Endothelial cell of hepatic sinusoid (primary cell): ENCODE measurements around the gene OR1N1.
"Not testable (repeated sequence)": the region's sequence is repeated elsewhere in the genome, so short reads cannot be mapped to it uniquely, and the experiment has no call there.

ENCODE experiments used
- in situ Hi-C: cut with HindIII; loops from 2 replicates; pipeline ENCODE4 v1.10.0; 2017; ENCODE audit warnings: low sequenced_read_pairs

Gene OR1N1, protein sequence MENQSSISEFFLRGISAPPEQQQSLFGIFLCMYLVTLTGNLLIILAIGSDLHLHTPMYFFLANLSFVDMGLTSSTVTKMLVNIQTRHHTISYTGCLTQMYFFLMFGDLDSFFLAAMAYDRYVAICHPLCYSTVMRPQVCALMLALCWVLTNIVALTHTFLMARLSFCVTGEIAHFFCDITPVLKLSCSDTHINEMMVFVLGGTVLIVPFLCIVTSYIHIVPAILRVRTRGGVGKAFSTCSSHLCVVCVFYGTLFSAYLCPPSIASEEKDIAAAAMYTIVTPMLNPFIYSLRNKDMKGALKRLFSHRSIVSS

DNA sequence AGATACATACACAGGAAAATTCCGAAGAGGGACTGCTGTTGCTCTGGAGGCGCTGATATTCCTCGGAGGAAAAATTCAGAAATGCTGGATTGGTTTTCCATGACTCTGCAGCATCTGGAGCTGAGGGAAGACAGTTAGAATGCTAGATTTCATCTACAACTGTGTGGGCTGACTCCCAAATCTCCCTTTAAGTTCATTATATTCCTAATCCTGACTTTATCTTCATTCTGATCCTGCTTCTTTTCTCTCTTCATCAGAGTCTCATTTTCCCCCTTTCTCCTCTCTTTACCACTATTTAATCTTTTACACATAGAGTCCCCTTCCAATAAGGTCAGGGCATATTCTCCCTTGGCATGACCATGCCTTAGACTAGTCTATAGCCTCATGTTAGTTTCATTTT is at the start of gene OR1N1:
Gene OR1N1 (minus strand): TSS at position 101 of the 400 bp plus-strand sequence. CDS start 0 bp downstream, at position 101.
- in situ Hi-C loops: no loop called here

DNA sequence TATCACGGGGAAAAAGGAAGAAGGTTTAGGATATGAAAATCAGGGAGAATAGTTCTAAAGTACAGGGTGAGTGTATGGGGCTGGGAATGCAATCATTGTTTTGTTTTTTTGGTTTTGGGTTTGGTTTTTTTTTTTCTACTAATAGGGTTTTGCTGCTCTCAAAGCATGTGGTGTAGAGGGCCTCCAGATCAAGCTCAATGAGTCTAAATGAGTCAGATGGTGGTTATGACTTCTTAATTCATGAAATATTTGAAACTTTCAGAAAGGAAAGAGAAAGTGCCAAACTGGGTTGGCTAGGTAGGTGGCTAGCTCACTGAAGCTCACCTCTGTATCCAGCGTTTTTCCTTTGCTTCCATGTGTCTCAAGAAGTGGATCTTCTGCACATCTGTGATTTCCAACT is 45.4 kb upstream of the OR1N1 start:
- in situ Hi-C loops: no loop called here

DNA sequence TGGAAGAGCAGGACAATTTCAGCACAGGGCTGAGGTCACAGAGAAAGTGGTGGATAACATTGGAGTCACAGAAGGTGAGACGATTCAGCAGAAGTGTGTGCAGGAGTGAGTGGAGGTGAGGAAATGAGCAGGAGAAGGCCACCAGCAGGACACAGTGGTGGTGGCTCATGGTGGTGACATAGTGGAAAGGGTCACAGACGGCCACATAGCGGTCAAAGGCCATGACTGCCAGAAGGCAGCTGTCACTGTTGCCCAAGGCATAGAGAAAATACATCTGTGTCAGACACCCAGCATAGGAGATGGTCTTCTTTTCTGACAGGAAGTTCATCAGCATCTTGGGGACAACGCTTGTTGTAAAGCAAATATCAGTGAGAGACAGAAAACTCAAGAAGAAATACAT is 40.8 kb upstream of the OR1N1 start:
- in situ Hi-C loops: no loop called here

DNA sequence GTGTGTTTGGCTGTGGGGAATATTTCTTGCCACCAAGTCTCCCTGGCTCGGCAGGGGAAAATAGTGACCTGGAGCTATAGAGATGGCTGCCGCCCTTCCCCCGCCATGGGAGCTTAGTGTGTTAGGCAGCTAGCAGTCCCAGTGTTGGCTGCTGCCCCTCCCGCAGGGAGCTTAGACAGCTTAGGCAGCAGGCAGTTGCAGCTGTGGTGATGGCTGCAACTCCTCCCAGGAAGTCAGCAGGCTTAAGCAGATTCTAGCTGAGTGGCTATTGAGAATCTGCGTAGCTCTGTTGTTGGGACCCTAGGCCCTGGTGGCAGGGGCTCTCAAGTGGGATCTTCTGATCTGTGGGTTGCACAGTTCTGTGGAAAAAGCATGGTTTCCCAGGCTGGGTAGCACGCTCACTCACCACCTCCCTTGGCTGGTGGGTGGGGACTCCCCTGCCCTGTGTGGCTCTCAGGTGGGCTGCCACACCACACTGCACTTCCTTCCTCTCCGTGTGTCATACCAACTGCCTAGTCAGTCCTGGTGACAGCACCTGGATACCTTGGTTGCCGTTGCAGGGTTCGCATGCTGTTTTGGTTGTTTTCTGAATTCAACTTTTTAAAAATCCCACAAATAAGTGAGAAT is 35.2 kb upstream of the OR1N1 start:
- in situ Hi-C loops: no loop called here

DNA sequence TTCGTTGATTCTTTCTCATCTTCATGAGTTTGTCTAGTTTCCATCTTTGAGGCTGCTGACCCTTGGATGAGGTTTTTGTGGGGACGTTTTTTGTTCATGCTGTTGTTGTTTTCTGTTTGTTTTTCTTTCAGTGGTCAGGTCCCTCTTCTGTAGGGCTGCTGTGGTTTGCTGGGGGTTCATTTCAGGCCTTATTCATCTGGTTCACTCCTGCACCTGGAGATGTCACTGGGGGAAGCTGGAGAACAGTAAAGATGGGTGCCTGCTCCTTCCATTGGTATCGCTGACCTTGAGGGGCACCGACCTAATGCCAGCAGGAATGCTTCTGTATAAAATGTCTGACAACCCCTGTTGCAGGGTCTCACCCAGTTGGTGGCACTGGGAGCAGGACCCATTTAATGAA is 34.4 kb upstream of the OR1N1 start:
- in situ Hi-C loops: no loop called here

DNA sequence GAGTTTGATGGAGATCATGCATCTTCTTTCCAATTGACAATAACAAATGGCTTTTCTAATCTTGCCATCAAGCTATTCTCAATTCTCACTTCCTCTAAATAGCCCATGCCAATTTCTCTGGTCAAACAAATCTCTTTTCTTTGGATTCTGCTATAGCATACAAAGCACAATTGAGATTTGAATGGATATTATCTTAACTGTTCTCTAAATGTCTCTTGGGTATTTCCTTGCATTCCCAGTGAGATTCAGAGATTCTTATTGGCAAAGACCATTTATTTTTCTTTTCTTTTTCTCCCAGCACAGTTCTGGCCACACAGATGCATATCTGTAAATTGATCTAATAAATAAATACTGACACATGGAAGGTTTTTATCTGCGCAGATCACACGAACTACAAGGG is 25.7 kb upstream of the OR1N1 start, which contains the start of gene OR1N2:
Gene OR1N2 (plus strand): TSS at position 301 of the 400 bp plus-strand sequence. CDS start 100 bp downstream, outside the sequence.
- in situ Hi-C loops: no loop called here

DNA sequence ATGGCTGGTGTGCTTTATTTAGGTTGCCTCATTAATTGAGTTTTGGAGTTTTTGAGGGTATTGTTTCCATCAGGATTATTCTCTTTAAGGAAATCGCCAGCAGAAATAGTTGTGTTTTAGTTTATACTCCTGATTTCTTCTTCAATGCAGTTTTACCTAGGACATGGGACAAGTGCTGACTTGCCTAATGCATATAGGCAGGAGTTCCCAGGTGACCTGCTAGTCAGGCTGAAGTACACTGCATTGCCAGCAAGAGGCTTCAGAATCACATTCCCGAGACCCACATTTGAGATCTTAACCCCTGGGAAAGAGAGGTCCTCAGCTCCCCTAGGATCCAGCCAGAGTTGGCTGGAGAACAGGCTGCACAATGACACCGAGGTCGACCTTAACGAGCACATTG is 24.3 kb upstream of the OR1N1 start:
- in situ Hi-C loops: no loop called here

DNA sequence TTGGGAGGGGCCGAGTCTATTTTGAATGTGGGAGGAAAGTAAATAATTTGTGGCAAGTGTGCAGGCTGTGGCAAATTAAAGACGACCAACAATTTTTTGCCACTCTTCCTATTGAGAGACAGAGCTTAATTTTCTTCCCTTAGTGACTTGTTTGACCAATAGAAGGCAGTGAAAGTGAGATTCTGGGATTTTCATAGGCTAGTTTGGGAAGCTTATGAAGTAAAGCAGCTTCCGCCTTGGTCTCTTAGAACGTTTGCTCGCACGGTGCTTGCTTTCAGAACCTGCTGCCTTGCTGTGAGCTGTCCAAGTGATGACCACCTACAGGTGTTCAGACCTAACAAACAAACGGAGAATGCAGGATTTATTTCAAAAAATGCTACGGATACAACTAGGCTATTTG is 19.1 kb upstream of the OR1N1 start:
- in situ Hi-C loops: no loop called here

DNA sequence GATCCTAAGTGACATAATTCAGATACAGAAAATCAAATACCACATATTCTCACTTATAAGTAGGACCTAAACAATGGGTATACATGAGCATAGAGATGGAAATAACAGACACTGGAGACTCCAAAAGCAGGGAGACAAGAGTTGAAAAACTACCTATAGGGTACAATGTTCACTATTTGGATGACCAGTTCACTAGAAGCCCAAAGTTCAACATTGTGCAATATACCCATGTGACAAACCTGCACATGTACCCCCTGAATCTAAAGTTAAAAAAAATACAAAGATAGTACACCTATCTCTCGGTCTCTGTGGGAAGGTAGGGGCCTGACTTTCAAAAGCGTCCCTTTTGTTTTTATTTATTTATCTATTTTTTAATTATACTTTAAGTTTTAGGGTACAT is 11.7 kb upstream of the OR1N1 start:
- in situ Hi-C loops: no loop called here

DNA sequence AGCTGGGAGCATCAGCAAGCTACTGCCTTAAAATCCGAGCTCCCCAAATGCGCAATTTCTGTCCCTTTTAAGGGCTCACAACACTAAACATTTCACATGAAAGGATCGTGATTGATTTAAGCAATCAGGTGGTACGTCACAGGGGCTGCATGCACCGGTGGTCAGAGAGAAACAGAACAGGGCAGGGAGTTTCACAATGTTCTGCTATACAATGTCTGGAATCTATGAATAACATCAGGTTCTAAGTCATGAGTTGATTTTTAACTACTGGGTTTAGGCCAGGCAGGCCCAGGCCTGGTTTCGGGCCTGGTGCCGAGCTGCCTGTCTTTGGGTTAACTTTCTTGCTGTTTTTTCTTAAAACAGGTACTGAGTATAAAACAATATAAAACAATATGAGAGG is 10.0 kb upstream of the OR1N1 start:
- in situ Hi-C loops: not testable (repeated sequence)

DNA sequence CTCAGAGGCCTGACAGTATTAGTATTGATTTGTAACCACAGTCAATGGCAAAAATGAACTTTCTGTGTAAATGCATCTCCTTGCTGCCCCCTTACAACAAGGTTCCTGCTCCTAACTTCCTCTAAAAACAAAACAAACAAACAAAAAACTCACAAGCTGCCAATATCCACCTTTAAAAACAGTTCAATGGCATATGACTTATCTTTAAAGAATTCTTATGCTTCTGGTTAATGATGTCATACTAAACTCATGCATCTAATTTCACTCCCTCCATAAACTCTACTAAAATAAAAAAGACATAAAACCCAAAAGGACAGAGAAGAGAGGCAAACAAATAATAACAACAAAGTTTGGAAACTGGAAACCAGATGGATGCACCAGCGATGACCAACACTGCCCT is 9.0 kb upstream of the OR1N1 start:
- in situ Hi-C loops: no loop called here

DNA sequence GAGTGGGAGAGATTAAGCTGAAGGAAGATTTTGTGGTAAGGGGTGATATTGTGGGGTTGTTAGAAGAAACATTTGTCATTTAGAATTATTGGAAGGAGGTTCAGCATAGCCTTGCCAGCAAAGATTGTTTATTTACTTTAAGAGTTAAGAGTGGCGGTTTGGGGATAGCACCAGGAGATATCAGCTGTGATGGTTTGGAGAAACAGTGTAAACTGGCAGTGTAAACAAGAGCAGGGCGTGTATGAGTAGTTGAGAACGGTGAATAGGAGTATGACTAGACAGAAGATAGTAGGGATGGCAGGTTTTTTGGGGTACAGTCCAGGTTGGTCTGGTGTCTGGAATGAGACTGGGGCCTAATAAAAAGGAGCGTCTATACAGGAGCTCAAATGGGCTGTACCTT is 4.1 kb upstream of the OR1N1 start:
- in situ Hi-C loops: not testable (repeated sequence)

DNA sequence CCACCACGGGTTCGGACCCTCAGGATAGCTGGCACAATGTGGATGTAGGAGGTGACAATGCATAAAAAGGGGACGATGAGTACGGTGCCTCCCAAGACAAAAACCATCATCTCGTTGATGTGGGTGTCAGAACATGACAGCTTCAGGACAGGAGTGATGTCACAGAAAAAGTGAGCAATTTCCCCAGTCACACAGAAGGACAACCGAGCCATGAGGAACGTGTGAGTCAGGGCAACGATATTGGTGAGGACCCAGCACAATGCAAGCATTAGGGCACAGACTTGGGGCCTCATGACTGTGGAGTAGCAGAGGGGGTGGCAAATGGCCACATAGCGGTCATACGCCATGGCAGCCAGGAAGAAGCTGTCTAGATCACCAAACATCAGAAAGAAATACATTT is 491 bp downstream of the OR1N1 start:
- in situ Hi-C loops: no loop called here

DNA sequence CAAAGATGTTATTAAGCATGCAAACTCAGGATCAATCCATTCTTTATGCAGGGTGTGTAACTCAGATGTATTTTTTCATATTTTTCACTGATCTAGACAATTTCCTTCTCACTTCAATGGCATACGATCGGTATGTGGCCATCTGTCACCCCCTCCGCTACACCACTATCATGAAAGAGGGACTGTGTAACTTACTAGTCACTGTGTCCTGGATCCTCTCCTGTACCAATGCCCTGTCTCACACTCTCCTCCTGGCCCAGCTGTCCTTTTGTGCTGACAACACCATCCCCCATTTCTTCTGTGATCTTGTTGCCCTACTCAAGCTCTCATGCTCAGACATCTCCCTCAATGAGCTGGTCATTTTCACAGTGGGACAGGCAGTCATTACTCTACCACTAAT is 7.7 kb downstream of the OR1N1 start:
- in situ Hi-C loops: no loop called here

DNA sequence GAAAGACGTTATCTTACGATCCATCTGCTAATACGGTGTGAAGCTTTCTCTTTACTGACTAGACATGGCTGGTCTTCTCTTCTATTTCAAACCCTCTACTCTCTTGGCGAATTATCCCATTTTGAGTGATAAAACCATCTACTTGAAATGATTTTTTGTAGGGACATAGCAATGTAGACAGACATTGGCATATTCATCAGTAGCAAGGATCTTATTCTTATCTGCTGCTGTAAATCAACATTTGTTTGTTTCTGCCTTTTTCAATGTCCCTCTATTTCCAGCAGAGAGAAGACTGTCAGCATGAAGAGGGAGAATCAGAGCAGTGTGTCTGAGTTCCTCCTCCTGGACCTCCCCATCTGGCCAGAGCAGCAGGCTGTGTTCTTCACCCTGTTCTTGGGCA is 8.3 kb downstream of the OR1N1 start, which contains the start of gene OR1J4:
Gene OR1J4 (plus strand): TSS at position 301 of the 400 bp plus-strand sequence. CDS start 0 bp downstream, at position 301.
- in situ Hi-C loops: no loop called here

DNA sequence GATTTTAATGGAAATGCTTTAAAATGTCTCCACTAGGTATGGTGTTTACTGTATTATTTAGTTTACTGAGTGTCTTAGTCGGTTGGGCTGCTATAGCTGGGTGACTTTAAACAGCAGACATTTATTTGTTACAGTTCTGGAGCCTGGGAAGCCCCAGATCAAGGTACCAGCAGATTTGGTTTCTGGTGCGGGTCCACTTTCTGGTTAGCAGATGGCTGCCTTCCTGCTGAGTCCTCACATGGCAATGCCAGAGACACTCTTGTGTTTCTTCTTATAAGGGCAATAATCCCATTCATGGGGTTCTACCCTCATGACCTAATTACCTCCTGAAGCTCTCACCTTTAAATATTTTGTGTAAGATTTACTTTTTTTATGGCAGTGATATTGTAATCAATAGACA is 8.9 kb downstream of the OR1N1 start:
- in situ Hi-C loops: no loop called here

DNA sequence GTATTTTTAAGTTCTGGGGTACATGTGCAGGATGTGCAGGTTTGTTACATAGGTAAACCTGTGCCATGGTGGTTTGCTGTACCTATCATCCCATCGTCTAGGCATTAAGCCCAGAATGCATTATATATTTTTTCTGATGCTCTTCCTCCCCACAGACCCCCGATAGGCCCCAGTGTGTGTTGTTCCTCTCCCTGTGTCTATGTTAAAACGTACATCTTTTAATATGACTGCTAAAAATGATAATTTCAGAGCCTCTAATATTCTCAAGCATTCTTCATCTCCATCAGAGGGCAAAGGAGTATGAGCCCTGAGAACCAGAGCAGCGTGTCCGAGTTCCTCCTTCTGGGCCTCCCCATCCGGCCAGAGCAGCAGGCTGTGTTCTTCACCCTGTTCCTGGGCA is 16.6 kb downstream of the OR1N1 start, which contains the start of gene OR1J2:
Gene OR1J2 (plus strand): TSS at position 301 of the 400 bp plus-strand sequence. CDS start 0 bp downstream, at position 301.
- in situ Hi-C loops: no loop called here

DNA sequence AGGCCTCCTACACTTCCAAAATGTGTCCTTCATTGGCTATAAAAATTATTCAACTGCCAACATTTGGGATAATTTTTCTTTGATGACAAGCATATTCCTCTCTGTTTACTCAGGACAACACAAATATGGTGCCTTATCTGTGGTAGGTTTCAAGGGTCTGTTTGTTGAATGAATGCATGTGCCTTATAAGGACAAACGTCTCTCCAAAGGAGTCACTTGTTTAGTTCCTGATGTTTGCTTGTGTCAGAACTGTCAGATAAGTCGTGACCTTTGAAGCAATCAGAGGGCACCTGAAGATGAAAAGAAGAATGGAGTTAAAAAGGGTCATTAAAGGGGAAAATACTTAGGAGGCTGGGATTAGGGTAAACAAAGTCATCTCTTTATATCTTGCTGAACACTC is 20.1 kb downstream of the OR1N1 start:
- in situ Hi-C loops: no loop called here

DNA sequence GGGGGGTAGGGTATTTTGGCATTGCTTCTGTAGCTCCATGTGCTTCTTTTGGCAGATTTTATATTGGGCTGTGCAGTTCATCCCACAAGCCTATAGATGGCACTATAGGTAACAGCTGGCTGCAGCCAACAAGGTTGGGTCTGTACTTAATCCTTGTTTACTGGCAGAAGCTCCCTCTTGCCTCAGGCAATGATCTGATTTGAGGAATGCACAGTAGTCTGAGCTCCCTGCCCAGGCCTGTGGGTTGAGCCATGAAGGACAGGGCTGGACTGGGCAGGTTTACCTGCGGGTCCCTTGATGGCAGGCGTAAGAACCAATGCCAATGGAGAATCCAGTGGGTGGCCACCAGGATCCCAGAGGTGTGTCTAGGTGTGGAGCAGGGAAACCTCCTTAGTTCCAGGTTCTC is 28.2 kb downstream of the OR1N1 start:
- in situ Hi-C loops: no loop called here

DNA sequence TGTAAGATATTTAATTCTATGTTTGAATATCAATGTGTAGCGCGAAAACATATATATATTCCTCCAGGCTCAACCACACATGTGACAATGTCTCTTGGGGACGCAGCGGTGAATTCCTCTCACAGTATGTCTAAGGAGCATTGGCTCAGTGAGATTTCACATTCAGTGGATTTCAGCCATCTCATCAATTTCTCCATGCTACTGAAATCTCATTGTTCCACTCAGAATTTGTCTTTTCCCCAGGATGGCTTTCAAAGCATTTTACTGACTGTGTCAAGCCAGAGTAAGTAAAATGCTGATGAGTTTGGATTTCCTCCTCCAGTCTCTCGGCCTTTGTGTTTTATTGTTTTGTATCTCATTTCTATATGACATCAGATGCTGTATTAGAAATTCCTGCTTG is 48.0 kb downstream of the OR1N1 start:
- in situ Hi-C loops: no loop called here

DNA sequence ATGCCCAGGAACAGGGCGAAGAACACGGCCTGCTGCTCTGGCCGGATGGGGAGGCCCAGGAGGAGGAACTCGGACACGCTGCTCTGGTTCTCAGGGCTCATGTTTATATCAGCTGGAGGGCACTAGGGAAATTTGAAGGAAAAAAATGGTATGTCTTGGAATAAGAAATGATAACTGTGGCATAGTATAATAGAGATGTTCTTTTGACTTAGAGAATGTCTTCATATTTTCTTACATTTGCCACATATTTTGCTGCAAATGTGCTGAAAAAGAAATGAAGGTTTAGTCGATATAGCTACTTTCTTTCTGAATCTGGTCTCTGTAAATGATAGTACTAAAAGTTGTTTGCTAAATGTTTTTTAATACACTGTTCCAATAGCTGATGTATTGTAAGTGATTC is 49.3 kb downstream of the OR1N1 start, which contains the start of gene OR1J1:
Gene OR1J1 (minus strand): TSS at position 101 of the 400 bp plus-strand sequence. CDS start 0 bp downstream, at position 101.
- in situ Hi-C loops: no loop called here

DNA sequence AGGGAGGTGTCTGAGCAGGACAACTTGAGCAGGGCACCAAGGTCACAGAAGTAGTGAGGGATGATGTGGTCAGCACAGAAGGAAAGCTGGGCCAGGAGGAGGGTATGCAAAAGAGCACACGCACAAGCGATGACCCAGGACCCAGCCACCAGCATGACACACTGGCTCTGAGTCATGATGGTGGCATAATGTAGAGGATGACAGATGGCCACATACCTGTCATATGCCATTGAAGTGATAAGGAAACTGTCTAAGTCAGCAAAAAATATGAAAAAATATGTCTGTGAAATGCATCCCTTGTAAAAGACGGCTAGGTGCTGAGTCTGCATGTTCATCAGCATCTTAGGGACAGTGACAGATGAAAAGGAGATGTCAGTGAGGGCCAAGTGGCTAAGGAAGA is 49.7 kb downstream of the OR1N1 start:
- in situ Hi-C loops: no loop called here
